ENCODE data around the gene SRPX.

The SRPX gene

DNA sequence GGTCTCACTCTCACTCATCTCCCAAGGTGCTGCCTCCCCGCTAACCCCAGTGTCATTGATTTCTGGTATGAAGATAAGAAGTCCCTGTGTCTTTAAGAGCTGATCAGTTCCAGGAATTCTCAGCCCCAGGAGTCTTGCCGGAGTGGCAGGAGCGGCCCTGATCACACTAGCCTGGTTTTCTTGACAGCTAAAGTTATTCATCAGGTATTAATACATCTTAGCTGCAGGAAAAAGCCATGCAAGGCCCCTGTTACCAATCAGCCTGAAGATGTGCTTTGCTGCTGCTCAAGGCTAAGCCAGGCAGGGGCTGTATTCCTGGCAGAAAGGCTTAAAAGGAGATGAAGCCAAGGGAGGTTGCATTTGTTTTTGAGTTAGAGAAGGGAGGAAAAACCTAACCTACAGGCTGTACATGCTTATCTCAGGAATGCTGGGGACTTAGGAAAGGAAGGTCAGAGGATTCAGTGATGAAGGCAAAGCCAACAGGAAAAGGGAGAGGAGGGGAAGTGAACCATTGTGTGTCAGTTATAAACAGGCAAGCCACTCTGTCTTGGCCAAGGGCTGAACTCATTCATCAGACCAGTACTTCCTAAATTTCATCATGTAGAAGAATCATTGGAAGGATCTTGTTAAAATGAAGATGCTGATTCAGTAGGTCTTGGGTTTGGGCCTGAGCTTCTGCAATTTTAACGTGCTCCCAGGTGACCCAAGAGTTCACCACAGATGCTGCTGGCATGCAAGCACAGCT is 8.6 kb downstream of the SRPX start:
- no peak overlapping the region for H3K4me3 ChIP-seq (replicated peaks; ENCODE audit: low read depth, low read length)
- no peak for DNase-seq (ENCODE audit: extremely low read depth, low read depth)
- TF ChIP-seq, protein P1, sequence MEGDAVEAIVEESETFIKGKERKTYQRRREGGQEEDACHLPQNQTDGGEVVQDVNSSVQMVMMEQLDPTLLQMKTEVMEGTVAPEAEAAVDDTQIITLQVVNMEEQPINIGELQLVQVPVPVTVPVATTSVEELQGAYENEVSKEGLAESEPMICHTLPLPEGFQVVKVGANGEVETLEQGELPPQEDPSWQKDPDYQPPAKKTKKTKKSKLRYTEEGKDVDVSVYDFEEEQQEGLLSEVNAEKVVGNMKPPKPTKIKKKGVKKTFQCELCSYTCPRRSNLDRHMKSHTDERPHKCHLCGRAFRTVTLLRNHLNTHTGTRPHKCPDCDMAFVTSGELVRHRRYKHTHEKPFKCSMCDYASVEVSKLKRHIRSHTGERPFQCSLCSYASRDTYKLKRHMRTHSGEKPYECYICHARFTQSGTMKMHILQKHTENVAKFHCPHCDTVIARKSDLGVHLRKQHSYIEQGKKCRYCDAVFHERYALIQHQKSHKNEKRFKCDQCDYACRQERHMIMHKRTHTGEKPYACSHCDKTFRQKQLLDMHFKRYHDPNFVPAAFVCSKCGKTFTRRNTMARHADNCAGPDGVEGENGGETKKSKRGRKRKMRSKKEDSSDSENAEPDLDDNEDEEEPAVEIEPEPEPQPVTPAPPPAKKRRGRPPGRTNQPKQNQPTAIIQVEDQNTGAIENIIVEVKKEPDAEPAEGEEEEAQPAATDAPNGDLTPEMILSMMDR (IDR thresholded peaks at IDR 0.05; ENCODE audit: low read depth, low read length, missing control alignments), result no peak

DNA sequence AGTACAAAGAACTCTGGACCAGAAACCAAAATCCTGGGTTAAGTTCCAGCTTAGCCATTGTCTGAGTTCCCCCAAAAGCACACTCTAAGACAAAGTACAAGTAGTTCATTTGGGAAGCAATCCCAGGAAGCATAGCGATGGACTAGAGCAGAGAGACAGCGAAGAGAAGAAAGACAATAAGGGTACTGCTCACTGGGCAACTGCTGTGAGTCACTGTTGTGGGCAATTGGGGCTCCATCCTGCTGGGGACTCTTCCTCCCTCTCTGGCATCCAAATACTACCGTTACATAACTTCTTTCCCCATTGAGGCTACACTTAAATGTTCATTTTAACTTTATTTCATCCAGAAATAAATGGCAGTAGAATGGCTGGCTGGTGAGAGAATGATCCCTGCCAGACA is 14.1 kb downstream of the SRPX start:
- TF ChIP-seq, protein P1 (IDR thresholded peaks at IDR 0.05; ENCODE audit: low read depth, low read length, missing control alignments), result no peak
- H3K4me3 ChIP-seq (replicated peaks; ENCODE audit: low read depth, low read length), result no peak overlapping the region
- no peak for DNase-seq (ENCODE audit: extremely low read depth, low read depth)

DNA sequence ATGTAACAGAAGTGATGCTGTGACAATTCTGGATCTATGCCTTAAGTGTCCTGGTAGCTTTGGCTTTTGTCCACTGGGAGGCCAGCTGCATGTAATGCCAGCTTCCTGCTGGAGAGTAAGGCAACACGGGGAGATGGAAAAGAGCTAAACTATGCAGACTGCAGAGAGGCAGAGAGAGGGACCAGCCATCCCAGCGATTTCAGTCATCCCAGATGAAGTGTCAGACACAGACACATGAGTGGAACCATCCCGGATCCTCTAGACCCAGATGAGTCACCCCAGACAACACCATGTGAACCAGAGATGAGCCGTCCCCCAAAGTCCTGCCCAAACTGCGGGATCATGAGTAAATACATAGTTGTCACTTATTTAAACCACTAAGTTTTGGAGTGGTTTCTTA is 14.6 kb downstream of the SRPX start:
- no peak for DNase-seq (ENCODE audit: extremely low read depth, low read depth)

DNA sequence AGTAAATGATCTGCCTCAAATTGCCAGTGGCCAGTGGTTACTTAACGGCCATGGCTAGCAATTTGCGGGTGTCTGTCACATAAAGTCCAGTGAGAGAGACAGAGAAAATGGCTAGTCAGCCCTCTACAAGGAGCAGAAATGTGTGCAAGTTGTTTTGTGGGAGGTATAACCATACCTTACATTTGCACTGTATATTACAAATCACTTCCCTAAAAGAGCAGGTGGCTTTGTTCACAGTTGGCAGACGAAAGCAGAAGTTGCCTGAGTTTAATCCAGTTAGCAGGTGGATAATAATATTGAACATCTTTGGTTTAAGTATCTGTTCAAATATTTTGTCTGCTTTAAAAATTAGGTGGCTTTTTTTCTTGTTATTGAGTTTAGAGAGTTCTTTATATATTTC is 15.6 kb downstream of the SRPX start:
- DNase-seq (ENCODE audit: extremely low read depth, low read depth), result no peak
- H3K4me3 ChIP-seq (replicated peaks; ENCODE audit: low read depth, low read length), result no peak overlapping the region
- TF ChIP-seq, protein P1 (IDR thresholded peaks at IDR 0.05; ENCODE audit: low read depth, low read length, missing control alignments), result no peak

More for the DNA sequence above, 14.6 kb downstream of the SRPX start:
- no peak overlapping the region for H3K4me3 ChIP-seq (replicated peaks; ENCODE audit: low read depth, low read length)
- TF ChIP-seq, protein P1 (IDR thresholded peaks at IDR 0.05; ENCODE audit: low read depth, low read length, missing control alignments), result no peak

DNA sequence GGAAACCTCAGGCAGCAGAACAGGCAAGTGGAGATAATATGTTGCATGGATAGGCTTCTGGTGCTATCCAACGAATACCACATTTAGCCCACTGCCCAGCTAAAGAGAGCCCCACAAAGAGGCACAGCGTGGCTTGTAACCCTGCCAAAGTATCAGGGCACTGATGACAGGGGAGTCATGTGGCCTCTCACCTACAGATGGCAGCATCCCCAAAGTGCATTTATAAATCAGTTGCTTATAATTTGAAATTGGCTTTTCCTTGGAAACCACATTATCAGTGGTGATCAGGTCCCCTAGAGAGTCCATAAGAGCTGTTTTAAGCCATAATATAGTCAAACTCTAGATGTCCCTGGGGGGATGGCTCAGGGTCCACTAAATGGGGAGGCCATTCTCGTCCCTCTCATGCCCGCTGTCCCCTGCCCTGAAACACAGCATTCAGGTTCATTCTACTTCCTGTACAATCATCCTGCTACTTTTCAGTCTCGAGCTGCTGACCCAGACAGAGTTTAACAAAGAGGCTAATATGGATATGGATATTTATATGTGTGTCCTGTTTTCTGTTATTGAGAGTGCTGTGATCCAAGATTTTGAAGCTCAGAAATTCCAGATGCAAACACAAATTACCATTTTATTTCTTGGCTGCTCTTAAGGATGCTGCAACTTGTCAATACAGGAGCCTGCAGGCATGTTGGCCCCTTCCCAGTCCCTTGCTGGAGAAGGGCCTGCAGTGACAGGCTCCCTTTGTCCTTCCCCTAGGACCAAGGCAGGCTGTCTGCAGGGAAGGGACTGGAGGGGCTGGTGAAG is 28.5 kb downstream of the SRPX start:
- DNase-seq (ENCODE audit: extremely low read depth, low read depth), result no peak
- TF ChIP-seq, protein P1 (IDR thresholded peaks at IDR 0.05; ENCODE audit: low read depth, low read length, missing control alignments), result peak; percentile 32
- no peak overlapping the region for H3K4me3 ChIP-seq (replicated peaks; ENCODE audit: low read depth, low read length)

DNA sequence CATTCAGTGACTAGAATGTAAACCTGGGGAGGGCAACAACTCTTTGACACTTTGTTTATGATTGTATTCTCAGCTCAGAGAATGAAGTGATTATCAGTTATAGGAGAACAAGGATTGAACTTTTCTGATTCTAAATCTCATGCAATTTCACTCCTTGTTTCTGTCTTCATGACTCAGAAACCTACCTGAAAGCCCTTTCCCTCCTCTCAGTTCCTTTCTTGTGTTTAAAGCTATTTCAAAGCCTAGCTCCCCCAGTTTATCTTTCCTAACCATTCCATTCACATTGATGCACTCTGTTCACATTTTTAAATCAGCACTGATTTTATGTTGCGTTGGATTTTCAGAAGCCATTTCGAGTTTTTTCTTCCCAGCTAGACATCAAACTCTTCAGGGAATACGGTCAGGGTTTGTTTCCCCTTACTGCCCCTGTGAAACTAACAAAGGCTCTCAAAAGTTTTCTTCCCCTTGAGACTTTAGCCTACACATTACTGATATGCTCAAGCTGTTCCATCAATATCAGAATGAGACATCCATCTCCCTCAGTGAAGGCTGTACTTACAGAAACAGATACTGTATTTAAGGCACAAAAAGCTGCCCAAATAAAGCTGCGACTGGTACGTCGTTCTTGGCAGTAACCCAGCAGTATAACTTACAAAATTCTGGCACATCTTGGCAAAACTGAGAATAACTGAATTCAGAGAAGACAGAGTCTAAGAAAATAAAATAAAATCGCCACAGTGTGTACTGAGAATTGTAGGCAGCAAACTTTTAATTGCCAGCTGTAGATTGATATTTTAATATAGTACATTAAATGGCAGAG is 31.0 kb downstream of the SRPX start:
- H3K4me3 ChIP-seq (replicated peaks; ENCODE audit: low read depth, low read length), result no peak overlapping the region
- DNase-seq (ENCODE audit: extremely low read depth, low read depth), result no peak
- TF ChIP-seq, protein P1 (IDR thresholded peaks at IDR 0.05; ENCODE audit: low read depth, low read length, missing control alignments), result no peak

Data from HFF-Myc (cell line).